Ishikawa (cell line): Measurements from ENCODE around the gene SLC6A11.

Experiments
- CREB1 ChIP-seq: IDR thresholded peaks from 2 replicates; pipeline ENCODE4 v1.6.1; 2012; ENCODE audit warnings: low read depth
- EP300 ChIP-seq: IDR thresholded peaks from 2 replicates; pipeline ENCODE4 v1.6.1; 2012; ENCODE audit warnings: borderline replicate concordance
- MAX ChIP-seq: IDR thresholded peaks from 2 replicates; pipeline ENCODE4 v1.6.1; 2012
- NFIC ChIP-seq: IDR thresholded peaks from 2 replicates; pipeline ENCODE4 v1.6.1; 2012
- RAD21 ChIP-seq: IDR thresholded peaks from 2 replicates; pipeline ENCODE4 v1.6.1; 2012; ENCODE audit warnings: low read depth
- TAF1 ChIP-seq: IDR thresholded peaks from 2 replicates; pipeline ENCODE4 v1.6.1; 2012; ENCODE audit warnings: low read depth, mild to moderate bottlenecking
- TEAD4 ChIP-seq: IDR thresholded peaks from 2 replicates; pipeline ENCODE4 v1.6.1; 2012
- YY1 ChIP-seq: IDR thresholded peaks from 2 replicates; pipeline ENCODE4 v1.6.1; 2012; ENCODE audit warnings: low read depth

GRCh38 chr3:10977892-10978510, 162.0 kb downstream of the SLC6A11 start:
- no peak for TF ChIP-seq YY1
- no peak for TF ChIP-seq RAD21
- TF ChIP-seq NFIC = no peak
- no peak for TF ChIP-seq EP300
- no peak for TF ChIP-seq TAF1
- no peak for TF ChIP-seq MAX
- TF ChIP-seq TEAD4 = no peak
- TF ChIP-seq CREB1 = no peak
